NCI-H1092 (cell line): ENCODE data around the gene PPP1CA.
A peak's percentile ranks its signal among the peaks of the same experiment; 100 is the strongest.

Experiments used
- DNase-seq: peaks from one replicate; lab custom pipeline; 2025; lab: John Stamatoyannopoulos, UW

Gene PPP1CA

DNA sequence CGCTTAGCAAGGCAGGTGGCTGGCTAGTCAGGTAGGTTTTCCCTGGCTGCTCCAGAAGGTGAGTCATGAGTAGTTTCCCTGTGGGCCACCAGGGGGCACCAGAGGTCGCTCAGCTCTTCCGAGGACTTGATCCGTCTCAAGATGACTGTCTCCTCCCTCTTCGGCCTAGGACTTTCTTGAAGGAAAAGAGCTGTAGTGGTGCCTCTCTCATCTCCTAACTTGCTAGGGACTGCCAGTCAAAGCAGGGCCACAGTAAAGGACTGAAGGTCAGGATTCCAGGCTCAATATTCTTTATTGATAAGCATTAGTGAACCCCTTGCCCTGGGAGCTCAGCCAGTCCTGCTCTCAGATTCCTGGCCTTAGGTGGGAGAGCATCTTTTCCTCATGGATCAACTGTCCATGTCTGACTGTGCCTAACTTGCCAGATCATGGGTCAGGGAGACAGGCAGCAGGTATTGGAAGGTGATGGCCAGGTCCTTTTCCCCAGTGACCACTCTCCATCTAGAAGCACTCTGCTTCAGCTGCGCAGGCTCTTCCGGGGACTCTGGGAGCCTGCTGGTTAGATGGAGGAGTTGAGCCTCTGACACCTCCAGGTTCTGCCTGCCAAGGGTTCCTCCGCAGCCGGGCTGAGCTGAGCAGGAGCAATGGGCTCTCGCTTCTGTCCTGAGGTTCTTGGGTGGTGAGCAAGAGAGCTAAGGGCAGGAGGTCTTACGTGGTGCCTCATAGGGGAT, 50.2 kb downstream of the PPP1CA start:
- DNase-seq = peak; percentile 36

DNA sequence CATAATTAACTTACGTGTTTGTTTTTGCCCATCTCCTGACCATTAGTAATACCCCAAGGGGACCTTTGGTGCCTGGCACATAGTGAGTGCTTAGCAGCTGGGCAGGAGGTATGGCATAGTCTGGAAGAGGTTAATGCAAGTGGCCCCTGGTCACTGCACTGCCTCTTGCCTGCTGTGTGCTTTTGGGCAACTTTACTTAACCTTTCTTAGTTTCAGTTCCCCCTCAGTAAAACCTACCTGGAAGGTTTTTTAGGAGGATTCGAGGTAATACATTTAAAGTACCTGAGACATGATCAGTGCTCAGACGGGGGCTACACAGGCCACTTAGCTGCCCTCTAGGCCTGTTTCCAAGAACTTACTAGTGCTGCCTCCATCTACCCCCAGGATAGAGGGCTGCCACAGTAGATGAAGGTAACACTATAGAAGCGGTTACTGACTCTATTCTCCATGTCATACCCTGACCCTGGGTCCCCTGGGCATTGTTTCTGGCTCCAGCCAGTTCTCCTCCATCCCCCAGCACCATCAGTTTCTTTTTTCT, 51.7 kb downstream of the PPP1CA start:
- no peak for DNase-seq

DNA sequence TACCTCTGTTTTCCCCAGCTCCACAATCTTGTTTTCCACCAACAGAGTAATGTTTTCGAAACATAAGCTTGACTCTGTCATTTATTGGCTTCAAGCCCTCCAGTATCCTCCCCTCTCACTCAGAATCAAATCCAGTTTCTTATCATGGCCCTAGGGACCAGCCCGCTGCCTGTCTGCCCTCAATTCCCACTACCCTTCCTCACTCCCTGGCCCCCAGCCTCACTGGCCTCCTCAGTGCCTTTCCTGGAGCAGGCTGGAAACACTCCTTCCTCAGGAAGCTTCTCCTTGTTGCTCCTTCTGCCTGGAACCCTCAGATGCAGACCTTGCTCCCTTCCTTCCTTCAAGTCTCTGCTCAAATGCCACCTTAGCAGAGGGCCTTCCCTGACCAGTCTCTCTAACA, 52.2 kb downstream of the PPP1CA start:
- DNase-seq = no peak

DNA sequence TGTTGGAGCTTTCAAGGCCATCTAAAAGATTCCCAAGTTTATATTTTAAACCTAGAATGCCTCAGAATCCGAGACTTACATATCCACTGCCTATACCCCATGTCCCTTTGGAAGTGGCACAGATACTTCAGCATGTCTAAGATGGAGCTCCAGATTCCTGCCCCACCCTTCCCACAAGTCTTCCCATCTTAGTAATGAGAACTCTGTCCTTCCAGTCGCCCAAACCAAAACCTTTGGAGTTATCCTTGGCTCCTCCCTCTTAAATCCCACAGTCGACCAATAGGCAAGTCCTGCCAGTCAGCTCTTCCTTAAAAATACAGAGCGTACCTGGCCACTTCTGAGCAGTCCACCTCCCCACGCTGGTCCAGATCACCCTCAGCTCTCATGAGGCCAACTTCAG, 52.6 kb downstream of the PPP1CA start:
- DNase-seq = no peak
